HG03457 (cell line): ENCODE measurements around the gene GABPB1.
A peak's percentile ranks its signal among the peaks of the same experiment; 100 is the strongest.
"Not testable (repeated sequence)": the region's sequence is repeated elsewhere in the genome, so short reads cannot be mapped to it uniquely, and the experiment has no call there.

Source experiments
- ATAC-seq: cut with Tn5 transposase; IDR thresholded peaks from one replicate; pipeline ENCODE4 v1.9.1; 2021; ENCODE audit warnings: moderate number of reproducible peaks; ENCODE audit not compliant: unreplicated experiment

GABPB1 gene

GRCh38 chr15:50354838-50355618 lies at the start of gene GABPB1:
GABPB1 (minus strand) TSS chr15:50355198; CDS start chr15:50309798, 45,400 bp downstream.
- peak; percentile 35 for ATAC-seq

GRCh38 chr15:50391561-50391960 lies 36.6 kb upstream of the GABPB1 start:
- not testable (repeated sequence) for ATAC-seq

DNA sequence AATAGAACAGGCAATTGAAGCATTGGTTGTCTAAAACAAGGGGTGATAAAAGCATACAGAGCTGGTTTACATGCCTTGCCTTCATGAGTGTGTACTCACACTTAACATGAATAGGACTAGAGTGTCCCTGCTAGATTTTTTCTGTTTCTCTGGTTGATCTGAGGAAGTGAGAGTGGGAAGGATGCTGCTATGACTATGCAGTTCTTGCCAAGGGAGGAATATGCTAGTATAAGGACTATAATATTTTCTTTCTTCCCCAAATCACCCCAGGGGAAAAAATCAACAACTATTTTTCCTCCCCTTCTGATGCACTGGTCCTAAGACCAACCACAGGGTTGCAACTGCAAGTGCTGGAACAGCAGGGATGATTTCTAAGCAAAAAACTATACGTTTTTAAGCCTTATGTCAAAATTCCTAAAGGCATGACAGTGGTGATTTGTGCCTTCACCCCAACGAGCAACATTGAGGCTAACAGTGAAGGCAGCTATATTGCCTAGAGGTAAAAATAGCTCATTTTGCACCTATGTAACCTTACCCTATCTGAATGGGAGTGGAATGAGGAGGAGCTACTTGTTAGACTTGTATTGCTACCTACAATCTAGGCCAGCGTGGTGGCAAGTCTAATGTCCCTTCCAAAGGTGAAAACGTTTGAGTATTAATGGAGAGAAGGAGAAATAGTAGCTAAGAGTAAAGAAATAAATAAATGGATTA lies 35.7 kb upstream of the GABPB1 start:
- ATAC-seq, result peak; percentile 61

DNA sequence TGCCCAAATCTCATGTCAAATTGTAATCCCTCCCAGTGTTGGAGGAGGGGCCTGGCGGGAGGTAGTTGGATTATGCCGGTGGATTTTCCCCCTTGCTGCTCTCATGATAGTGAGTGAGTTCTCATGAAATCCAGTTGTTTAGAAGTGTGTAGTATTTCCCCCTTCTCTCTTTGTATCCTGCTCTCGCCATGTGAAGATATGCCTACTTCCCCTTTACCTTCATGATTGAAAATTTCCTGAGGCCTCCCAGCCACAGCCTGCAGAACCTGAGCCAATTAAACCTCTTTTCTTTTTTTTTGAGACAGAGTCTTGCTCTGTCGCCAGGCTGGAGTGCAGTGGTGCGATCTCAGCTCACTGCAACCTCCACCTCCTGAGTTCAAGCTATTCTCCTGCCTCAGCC lies 27.4 kb upstream of the GABPB1 start:
- not testable (repeated sequence) for ATAC-seq

DNA sequence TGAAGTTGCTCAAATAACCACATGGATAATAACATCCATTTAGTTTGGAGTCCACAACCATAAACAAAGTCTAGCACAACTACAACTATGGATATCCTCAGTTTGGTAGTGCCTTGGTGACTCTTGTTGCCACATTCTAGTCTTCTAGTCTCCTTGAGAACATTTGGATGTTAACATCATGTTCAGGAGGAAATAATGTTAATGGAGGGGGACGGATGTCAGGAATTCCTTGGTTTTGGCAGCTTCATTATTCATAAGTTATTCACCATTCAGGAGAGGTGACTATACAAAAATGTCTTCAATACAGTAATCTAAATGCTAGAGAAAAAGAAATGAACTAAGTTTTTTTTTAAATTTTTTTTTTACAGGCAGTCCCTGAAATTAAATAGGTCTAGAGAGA lies 26.4 kb upstream of the GABPB1 start:
- ATAC-seq, result no peak

DNA sequence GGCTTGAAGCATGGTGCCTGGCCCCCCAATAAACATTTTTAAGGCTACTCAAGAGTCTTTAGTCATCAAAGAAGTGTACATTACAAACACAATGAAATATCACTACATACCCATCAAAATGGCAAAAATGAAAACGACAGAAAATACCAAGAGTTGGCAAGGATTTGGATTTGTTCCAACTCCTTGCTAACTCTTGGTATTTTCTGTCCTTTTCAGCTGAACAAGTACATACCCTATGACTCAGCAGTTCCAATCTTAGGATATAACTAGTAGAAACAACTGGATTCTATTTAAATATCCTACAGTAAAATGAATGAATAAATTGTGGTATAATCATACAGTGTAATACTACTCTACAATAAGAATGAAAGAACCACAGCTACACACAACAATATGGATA lies 25.1 kb upstream of the GABPB1 start:
- ATAC-seq, result no peak

DNA sequence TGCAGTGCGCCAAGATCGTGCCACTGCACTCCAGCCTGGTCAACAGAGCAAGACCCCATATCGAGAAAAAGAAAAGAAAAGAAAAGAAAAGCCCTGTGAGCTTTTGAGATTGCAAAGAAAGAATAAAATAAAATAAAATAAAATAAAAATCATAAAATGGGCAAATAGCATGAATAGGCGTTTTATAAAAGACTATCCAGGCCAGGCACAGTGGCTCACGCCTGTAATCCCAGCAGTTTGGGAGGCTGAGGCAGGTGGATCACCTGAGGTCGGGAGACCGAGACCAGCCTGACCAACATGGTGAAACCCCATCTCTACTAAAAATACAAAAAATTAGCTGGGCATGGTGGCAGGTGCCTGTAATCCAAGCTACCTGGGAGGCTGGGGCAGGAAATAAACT lies 24.4 kb upstream of the GABPB1 start:
- ATAC-seq, result not testable (repeated sequence)

DNA sequence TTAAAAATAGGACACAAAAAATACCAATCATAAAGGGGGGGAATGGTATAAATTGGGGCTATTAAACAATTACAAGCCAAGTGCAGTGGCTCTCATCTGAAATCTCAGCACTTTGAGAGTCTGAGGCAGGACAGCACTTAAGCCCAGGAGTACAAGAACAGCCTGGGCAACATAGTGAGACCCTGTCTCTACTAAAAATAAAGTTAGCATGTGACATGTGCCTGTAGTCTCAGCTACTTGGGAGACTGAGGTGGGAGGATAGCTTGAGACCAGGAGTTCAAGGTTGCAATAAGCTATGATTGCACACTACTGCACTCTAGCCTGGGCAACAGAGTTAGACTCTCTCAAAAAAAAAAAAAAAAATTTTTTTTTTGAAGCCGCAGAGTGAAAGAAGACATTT lies 23.8 kb upstream of the GABPB1 start:
- no peak for ATAC-seq

GRCh38 chr15:50377867-50378751 lies 23.1 kb upstream of the GABPB1 start:
- ATAC-seq, result peak; percentile 98

GRCh38 chr15:50369564-50369963 lies 14.6 kb upstream of the GABPB1 start:
- not testable (repeated sequence) for ATAC-seq

DNA sequence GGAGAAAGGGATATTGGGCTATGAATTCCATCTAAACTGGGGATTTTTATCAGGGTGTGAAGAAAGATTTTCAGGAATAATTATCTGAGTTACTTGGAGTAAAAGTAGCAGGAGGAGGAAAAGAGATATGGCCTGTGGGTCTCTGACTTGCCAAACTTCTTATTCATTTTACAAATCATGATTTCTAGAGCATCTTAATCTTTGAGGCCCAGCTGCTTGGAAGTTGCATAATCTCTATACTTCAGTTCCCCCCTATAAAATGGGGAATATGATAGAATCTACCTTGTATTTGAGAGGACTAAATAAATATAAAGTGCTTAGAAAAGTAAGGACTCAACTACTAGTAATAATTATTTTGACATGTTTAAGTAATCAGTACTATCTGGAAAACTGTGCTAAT lies 11.0 kb upstream of the GABPB1 start:
- ATAC-seq, result no peak

- ATAC-seq, result no peak
Observed at GRCh38 chr15:50365570-50365969, 10.6 kb upstream of the GABPB1 start.

- ATAC-seq, result no peak
Observed at GRCh38 chr15:50363612-50364011, 8.6 kb upstream of the GABPB1 start.

- no peak for ATAC-seq
Observed at GRCh38 chr15:50361756-50362155, 6.8 kb upstream of the GABPB1 start.

DNA sequence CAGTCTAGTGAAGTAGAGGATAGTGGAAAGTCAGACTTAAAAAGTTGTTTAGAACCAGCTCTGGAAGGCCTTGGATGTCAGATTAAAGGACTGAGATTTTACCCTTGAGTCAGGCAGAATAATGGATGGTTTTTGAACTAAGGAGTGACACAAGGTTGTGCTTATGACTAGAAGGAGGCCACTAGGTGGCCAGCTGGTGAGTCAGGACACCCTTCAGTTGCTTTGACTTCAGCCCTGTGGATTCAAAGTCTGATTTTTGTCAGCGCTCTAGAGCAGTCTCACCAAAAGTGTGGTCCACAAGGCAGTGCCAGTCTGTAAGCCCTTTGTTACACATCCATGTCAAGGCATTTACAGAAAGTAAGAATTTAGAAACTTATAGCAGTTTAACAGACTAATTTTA lies 3.8 kb upstream of the GABPB1 start:
- ATAC-seq, result no peak

- ATAC-seq, result no peak
Observed at GRCh38 chr15:50355980-50356379, 982 bp upstream of the GABPB1 start.

GRCh38 chr15:50355619-50355905 lies 564 bp upstream of the GABPB1 start:
- ATAC-seq, result no peak

DNA sequence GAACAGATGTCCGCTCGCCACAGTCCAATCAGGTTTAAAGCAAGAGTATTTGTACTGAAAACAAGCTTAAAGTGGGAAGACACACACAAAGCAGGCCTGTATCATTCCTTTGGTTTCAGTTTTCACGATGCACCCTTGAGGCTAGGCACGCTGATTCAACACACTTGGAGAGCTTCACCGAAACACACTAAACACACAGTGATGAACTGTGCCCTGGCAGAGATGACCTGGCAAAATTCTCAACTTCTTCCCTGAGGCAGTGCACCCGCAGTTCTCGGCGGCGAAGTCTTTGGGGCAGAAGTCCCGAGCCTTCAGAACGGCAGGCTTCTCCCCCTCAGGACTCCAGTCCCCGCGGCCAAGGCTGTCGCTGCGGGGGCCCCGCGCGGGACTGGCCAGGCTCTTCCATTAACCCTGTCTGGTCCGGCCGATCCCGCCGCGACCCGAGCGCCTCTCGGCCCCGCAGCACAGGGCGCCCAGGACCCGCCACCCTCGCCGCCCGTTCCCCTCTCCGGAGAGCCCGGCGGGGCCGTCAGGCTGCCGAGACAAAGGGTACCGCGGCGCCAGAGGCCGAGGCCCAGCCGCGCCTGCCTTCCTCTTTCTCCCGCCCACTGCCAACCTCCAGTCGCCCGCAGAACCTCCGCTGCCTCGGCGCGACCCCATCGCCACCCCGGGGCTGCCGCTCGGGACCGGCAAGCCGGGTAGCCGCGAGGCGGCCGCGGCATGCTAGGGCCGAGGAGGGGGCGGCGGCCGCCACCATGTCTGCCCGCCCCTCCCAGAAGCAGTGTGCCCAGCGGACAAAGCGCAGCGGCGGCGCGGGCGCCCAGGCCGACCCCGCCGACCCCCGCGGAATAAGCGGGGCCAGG lies 792 bp downstream of the GABPB1 start:
- ATAC-seq, result peak; percentile 27

DNA sequence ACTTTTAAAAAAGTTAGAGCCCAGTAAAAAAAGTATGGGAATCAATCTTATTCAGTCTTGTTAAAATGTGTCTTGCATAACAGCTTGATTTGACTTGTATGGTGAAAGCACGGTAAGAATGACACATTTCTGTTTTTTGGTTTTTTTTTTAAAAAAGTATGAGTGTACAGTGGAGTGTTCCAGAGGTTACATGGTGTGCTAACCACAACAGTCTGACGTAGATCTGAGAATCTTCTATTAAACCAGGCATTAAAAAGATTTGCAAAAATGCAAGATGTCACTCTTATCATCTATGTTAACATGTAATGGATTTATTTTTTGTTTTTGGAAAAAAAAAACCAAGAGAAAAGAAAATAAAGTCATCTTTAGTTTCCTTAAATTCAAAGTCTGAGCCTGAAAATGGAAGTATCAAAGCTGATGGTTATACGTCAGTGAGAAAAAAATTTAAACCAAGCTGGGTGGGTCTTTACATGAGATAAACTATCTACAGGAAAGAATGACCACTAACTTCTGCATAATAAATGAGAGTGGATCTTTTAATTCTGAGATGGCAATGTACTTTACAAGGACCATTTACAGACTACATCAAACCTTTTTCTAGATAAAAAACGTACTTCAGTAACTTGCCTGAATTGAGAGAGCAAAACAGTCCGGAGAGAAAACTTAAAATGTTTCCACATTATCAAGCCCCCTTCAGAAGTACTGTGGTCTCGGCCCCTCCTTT lies 1.6 kb downstream of the GABPB1 start:
- no peak for ATAC-seq

DNA sequence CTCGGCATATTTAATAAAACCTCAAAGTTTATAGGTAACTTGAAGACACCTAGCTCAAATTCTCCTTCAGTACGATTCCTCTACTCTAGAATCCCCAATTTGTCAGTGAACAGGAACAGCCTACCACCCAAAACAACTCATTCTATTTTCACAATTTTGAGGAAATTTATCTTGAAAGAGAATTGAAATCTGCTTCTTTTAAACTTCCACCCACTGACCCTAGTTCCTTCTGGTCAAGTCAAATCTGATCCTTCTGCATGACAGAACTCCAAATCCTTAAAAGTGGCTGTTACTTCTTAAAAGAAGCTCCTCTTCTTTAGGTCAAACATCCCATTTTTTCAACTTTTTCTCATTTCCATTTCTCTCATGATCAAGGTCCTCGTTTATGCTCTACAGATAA lies 4.4 kb downstream of the GABPB1 start:
- no peak for ATAC-seq
